WERI-Rb-1 (cell line): ENCODE results near the gene MPZ.
"Not testable (repeated sequence)": the region's sequence is repeated elsewhere in the genome, so short reads cannot be mapped to it uniquely, and the experiment has no call there.

Experiments used
- DNase-seq: peaks from one replicate; pipeline ENCODE4 v3.0.0-alpha.2; 2020
- H3K27ac ChIP-seq: fragments of 250-450 bp; sonication (Bioruptor Pico); 2 replicates; pipeline ENCODE4 v1.5.1; 2020; ENCODE audit warnings: mild to moderate bottlenecking, moderate library complexity
- H3K27me3 ChIP-seq: fragments of 250-450 bp; sonication (Bioruptor Pico); 2 replicates; pipeline ENCODE4 v1.5.1; 2021; ENCODE audit warnings: mild to moderate bottlenecking, low read depth, moderate library complexity; ENCODE audit not compliant: insufficient read depth, severe bottlenecking
- H3K36me3 ChIP-seq: fragments of 250-450 bp; sonication (Bioruptor Pico); 2 replicates; pipeline ENCODE4 v1.5.1; 2020; ENCODE audit warnings: mild to moderate bottlenecking, moderate library complexity
- H3K4me3 ChIP-seq: 2 replicates; pipeline ENCODE4 v1.5.1; 2011; ENCODE audit warnings: low read depth, mild to moderate bottlenecking, control low read depth, low read length
- H3K9me3 ChIP-seq: fragments of 250-450 bp; sonication (Bioruptor Pico); 2 replicates; pipeline ENCODE4 v1.5.1; 2021; ENCODE audit warnings: mild to moderate bottlenecking, moderate library complexity; ENCODE audit not compliant: severe bottlenecking
- TF ChIP-seq, protein P1 (sequence below): IDR thresholded peaks from 2 replicates; pipeline ENCODE4 v1.5.1; 2011; ENCODE audit warnings: low read depth, mild to moderate bottlenecking, control low read depth, inconsistent platforms, low read length

MPZ gene

GRCh38 chr1:161342177-161342576 lies 32.4 kb upstream of the MPZ start:
- Histone ChIP-seq H3K36me3 (peaks cover 71% of the 10 kb centered on the region), H3K9me3 (no peaks in the 10 kb centered on the region), H3K4me3 (no peak overlapping the region), H3K27ac (no peak overlapping the region), H3K27me3 (no peaks in the 10 kb centered on the region)
- TF ChIP-seq, protein P1, sequence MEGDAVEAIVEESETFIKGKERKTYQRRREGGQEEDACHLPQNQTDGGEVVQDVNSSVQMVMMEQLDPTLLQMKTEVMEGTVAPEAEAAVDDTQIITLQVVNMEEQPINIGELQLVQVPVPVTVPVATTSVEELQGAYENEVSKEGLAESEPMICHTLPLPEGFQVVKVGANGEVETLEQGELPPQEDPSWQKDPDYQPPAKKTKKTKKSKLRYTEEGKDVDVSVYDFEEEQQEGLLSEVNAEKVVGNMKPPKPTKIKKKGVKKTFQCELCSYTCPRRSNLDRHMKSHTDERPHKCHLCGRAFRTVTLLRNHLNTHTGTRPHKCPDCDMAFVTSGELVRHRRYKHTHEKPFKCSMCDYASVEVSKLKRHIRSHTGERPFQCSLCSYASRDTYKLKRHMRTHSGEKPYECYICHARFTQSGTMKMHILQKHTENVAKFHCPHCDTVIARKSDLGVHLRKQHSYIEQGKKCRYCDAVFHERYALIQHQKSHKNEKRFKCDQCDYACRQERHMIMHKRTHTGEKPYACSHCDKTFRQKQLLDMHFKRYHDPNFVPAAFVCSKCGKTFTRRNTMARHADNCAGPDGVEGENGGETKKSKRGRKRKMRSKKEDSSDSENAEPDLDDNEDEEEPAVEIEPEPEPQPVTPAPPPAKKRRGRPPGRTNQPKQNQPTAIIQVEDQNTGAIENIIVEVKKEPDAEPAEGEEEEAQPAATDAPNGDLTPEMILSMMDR, result no peak
- no peak for DNase-seq

DNA sequence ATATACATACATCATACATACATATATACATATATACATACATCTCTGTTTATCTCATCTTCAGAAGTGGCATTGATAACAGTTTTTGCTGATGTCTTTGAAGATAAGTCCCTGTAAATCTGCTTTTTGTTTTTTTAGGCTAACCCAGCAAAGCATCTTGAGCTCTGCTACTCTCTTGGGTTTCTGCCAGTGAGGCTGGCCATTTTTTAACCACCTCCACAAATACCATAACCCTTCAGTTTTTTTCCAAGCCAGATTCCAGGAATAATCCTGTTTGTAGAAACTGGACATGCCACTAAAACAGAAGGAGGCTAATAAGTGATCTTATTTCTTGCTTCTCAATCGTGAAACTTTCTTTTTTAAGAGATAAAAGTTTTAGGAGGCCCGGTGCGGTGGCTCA lies 26.0 kb upstream of the MPZ start:
- Histone ChIP-seq H3K9me3 (no peaks in the 10 kb centered on the region), H3K4me3 (no peak overlapping the region), H3K27ac (no peak overlapping the region), H3K27me3 (no peaks in the 10 kb centered on the region), H3K36me3 (peaks cover 64% of the 10 kb centered on the region)
- TF ChIP-seq, protein P1, result no peak
- DNase-seq, result no peak

GRCh38 chr1:161333166-161333565 lies 23.4 kb upstream of the MPZ start:
- no peaks in the 10 kb centered on the region for H3K27me3 ChIP-seq
- peaks cover 76% of the 10 kb centered on the region for H3K36me3 ChIP-seq
- no peak overlapping the region for H3K27ac ChIP-seq
- TF ChIP-seq, protein P1, result no peak
- no peak overlapping the region for H3K4me3 ChIP-seq
- H3K9me3 ChIP-seq, result no peaks in the 10 kb centered on the region
- DNase-seq, result no peak

GRCh38 chr1:161330346-161330745 lies 20.6 kb upstream of the MPZ start:
- no peaks in the 10 kb centered on the region for H3K27me3 ChIP-seq
- no peak overlapping the region for H3K4me3 ChIP-seq
- TF ChIP-seq, protein P1, result no peak
- peaks cover 89% of the 10 kb centered on the region for H3K36me3 ChIP-seq
- no peak for DNase-seq
- H3K27ac ChIP-seq, result no peak overlapping the region
- no peaks in the 10 kb centered on the region for H3K9me3 ChIP-seq

GRCh38 chr1:161324020-161324419 lies 14.3 kb upstream of the MPZ start:
- H3K9me3 ChIP-seq, result no peaks in the 10 kb centered on the region
- TF ChIP-seq, protein P1, result no peak
- peaks cover 54% of the 10 kb centered on the region for H3K36me3 ChIP-seq
- H3K27me3 ChIP-seq, result no peaks in the 10 kb centered on the region
- H3K27ac ChIP-seq, result no peak overlapping the region
- no peak overlapping the region for H3K4me3 ChIP-seq
- DNase-seq, result no peak

GRCh38 chr1:161315841-161316674 lies 6.3 kb upstream of the MPZ start:
- Histone ChIP-seq H3K27ac (peak overlapping the region; percentile 93), H3K4me3 (peak overlapping the region; percentile 0)
- not testable (repeated sequence) for H3K9me3 ChIP-seq, H3K27me3 ChIP-seq, H3K36me3 ChIP-seq
- peak; percentile 72 for DNase-seq
